Measurements from ENCODE around the gene TPM1.

Gene TPM1

GRCh38 chr15:63029676-63030075 lies 12.9 kb upstream of the TPM1 start:
- in situ Hi-C loops (cut with HindIII; ENCODE audit: low sequenced_read_pairs): no loop called here
- no peak overlapping the region for H3K4me3 ChIP-seq (ENCODE audit: low read depth, low read length)

GRCh38 chr15:63030101-63030551 lies 12.4 kb upstream of the TPM1 start:
- no peak overlapping the region for H3K4me3 ChIP-seq (ENCODE audit: low read depth, low read length)
- in situ Hi-C loops (cut with HindIII; ENCODE audit: low sequenced_read_pairs): no loop called here
- no peak for TF ChIP-seq CTCF (IDR thresholded peaks at IDR 0.05; ENCODE audit: low read depth, low read length)
- no peak for DNase-seq (ENCODE audit: low read depth, low spot score)

More at GRCh38 chr15:63029676-63030075, 12.9 kb upstream of the TPM1 start:
- no peak for DNase-seq (ENCODE audit: low read depth, low spot score)
- no peak for TF ChIP-seq CTCF (IDR thresholded peaks at IDR 0.05; ENCODE audit: low read depth, low read length)

- DNase-seq (ENCODE audit: low read depth, low spot score): no peak
- in situ Hi-C loops (cut with HindIII; ENCODE audit: low sequenced_read_pairs): no loop called here
- TF ChIP-seq CTCF (IDR thresholded peaks at IDR 0.05; ENCODE audit: low read depth, low read length): no peak
- H3K4me3 ChIP-seq (ENCODE audit: low read depth, low read length): no peak overlapping the region
These were observed 8.0 kb upstream of the TPM1 start for GRCh38 chr15:63034578-63034977.

- H3K4me3 ChIP-seq (ENCODE audit: low read depth, low read length): no peak overlapping the region
- no peak for TF ChIP-seq CTCF (IDR thresholded peaks at IDR 0.05; ENCODE audit: low read depth, low read length)
- in situ Hi-C loops (cut with HindIII; ENCODE audit: low sequenced_read_pairs): no loop called here
- no peak for DNase-seq (ENCODE audit: low read depth, low spot score)
These were observed 7.3 kb upstream of the TPM1 start for GRCh38 chr15:63035253-63035652.

DNA sequence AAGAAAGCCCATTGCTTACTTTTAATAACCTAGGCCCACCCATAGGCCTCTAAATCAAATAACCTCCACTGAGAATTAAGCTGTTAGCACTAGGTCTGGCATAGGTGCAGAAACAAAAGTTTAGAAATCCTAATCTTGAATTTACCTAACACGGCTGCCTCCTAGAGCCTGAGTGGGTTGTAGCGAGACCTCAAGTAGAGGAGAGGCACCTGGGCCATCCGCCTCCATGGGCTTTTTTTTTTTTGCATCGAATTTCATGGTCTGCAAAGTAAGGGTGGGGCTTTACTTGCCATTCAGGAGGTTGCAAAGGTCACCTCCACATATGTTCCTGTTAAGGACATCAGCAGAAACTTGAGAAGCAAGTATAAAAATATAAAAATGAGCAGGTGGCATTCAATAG lies 6.6 kb upstream of the TPM1 start:
- in situ Hi-C loops (cut with HindIII; ENCODE audit: low sequenced_read_pairs): no loop called here
- no peak overlapping the region for H3K4me3 ChIP-seq (ENCODE audit: low read depth, low read length)
- peak; percentile 11 for TF ChIP-seq CTCF (IDR thresholded peaks at IDR 0.05; ENCODE audit: low read depth, low read length)
- no peak for DNase-seq (ENCODE audit: low read depth, low spot score)

DNA sequence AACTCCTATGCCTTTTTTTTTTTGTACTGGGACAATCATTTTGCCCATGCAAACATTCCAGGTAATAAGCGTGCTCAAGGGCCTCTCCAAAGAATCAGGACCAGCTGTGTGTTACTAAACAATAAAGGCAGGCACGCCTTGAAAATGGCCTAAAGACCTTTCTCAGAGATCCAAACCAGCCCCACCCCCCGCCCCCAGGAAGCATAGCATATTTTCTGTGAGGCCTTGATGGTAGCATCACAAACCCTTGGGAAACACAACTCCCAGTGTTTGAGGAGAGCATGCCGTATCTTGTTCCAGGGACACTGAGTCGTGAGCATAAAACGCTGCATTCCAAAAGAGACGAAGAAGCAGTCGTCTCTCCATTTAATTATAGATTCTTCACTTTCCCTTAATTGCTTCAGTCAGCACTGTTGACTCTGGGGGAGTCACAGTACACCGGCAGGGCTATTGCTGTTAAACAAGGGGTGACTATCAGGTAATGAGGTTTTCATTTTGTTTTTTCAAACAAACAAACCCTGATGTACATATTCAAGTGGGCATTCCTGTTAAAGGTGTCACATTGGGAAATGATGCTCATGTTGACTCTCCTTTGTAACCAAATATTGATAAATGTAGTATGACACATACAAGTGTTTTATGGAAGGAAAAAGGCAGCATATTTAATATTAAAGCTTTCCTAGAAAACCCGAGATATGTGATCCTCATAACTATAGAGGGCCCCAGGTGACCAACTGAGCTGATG lies 4.4 kb upstream of the TPM1 start:
- H3K4me3 ChIP-seq (ENCODE audit: low read depth, low read length): no peak overlapping the region
- TF ChIP-seq CTCF (IDR thresholded peaks at IDR 0.05; ENCODE audit: low read depth, low read length): no peak
- DNase-seq (ENCODE audit: low read depth, low spot score): no peak
- in situ Hi-C loops (cut with HindIII; ENCODE audit: low sequenced_read_pairs): no loop called here

All from astrocyte of the spinal cord (primary cell).